Brain microvascular endothelial cell (primary cell): Measurements from ENCODE around the gene HRG.

ENCODE experiments used
- DNase-seq: peaks from one replicate; pipeline ENCODE4 v3.0.0-alpha.2; 2020
- H3K27ac ChIP-seq: fragments of 250-450 bp; sonication (Bioruptor Pico); 2 replicates; pipeline ENCODE4 v1.5.1; 2020; ENCODE audit warnings: mild to moderate bottlenecking, moderate library complexity
- H3K27me3 ChIP-seq: fragments of 250-450 bp; sonication (Bioruptor Pico); replicated peaks from 2 replicates; pipeline ENCODE4 v1.5.1; 2020; ENCODE audit warnings: mild to moderate bottlenecking
- H3K36me3 ChIP-seq: fragments of 250-450 bp; sonication (Bioruptor Pico); replicated peaks from 2 replicates; pipeline ENCODE4 v1.5.1; 2020; ENCODE audit warnings: mild to moderate bottlenecking
- H3K4me3 ChIP-seq: 2 replicates; pipeline ENCODE4 v1.5.1; 2011; ENCODE audit warnings: low read depth, mild to moderate bottlenecking, control low read depth, low read length, moderate library complexity
- CTCF ChIP-seq: IDR thresholded peaks from 2 replicates; pipeline ENCODE4 v1.5.1; 2011; ENCODE audit warnings: low read depth, mild to moderate bottlenecking, moderate library complexity, low read length, control low read depth, inconsistent platforms; ENCODE audit errors: missing control alignments
- in situ Hi-C: cut with HindIII; loops from 2 replicates; pipeline ENCODE4 v1.10.0; 2017; ENCODE audit warnings: low sequenced_read_pairs, low pct_ligation_motif_present

HRG gene

GRCh38 chr3:186635532-186635931 is 30.3 kb upstream of the HRG start:
- no peak for DNase-seq
- in situ Hi-C loops = no loop called here
- TF ChIP-seq CTCF = no peak

GRCh38 chr3:186636536-186636935 is 29.3 kb upstream of the HRG start:
- in situ Hi-C loops = no loop called here
- no peak overlapping the region for H3K27ac ChIP-seq
- H3K27me3 ChIP-seq = no peaks in the 10 kb centered on the region
- DNase-seq = no peak
- no peaks in the 10 kb centered on the region for H3K36me3 ChIP-seq
- no peak for TF ChIP-seq CTCF
- H3K4me3 ChIP-seq = no peak overlapping the region

More at GRCh38 chr3:186635532-186635931, 30.3 kb upstream of the HRG start:
- Histone ChIP-seq H3K27ac (no peak overlapping the region), H3K27me3 (no peaks in the 10 kb centered on the region), H3K36me3 (no peaks in the 10 kb centered on the region), H3K4me3 (no peak overlapping the region)

- no peak overlapping the region for H3K4me3 ChIP-seq
- H3K27ac ChIP-seq = no peak overlapping the region
- in situ Hi-C loops = no loop called here
- no peaks in the 10 kb centered on the region for H3K27me3 ChIP-seq
- no peaks in the 10 kb centered on the region for H3K36me3 ChIP-seq
- no peak for DNase-seq
- no peak for TF ChIP-seq CTCF
These were observed 28.1 kb upstream of the HRG start for GRCh38 chr3:186637686-186638085.

- no peaks in the 10 kb centered on the region for H3K36me3 ChIP-seq
- in situ Hi-C loops = no loop called here
- H3K27ac ChIP-seq = no peak overlapping the region
- no peak for DNase-seq
- no peak for TF ChIP-seq CTCF
- H3K4me3 ChIP-seq = no peak overlapping the region
- H3K27me3 ChIP-seq = no peaks in the 10 kb centered on the region
These were observed 27.6 kb upstream of the HRG start for GRCh38 chr3:186638259-186638658.

- TF ChIP-seq CTCF = no peak
- Histone ChIP-seq H3K36me3 (no peaks in the 10 kb centered on the region), H3K27ac (no peak within 1 kb of the TSS), H3K4me3 (no peak within 1 kb of the TSS), H3K27me3 (no peaks in the 10 kb centered on the region)
- in situ Hi-C loops = no loop called here
- DNase-seq = no peak
These were observed 25.9 kb upstream of the HRG start, which contains the start of gene FETUB for GRCh38 chr3:186639778-186640472. FETUB (plus strand) TSS chr3:186640399; CDS start chr3:186640461, 62 bp downstream.

GRCh38 chr3:186640473-186640818 is 25.4 kb upstream of the HRG start:
- Histone ChIP-seq H3K27me3 (no peaks in the 10 kb centered on the region), H3K36me3 (no peaks in the 10 kb centered on the region), H3K27ac (no peak overlapping the region), H3K4me3 (no peak overlapping the region)
- TF ChIP-seq CTCF = no peak
- in situ Hi-C loops = no loop called here
- peak; percentile 24 for DNase-seq
